Hepatocyte (in vitro differentiated cells): ENCODE data around the gene TLR9. TPM values are rescaled to one million over a fixed set of nuclear protein-coding genes. Genes with fewer than 3 reads are reported as not detected.

Experiments
- DNase-seq: peaks from one replicate; pipeline ENCODE4 v3.0.0-alpha.2; 2016; ENCODE audit warnings: low spot score
- H2AFZ ChIP-seq: fragments of 200-600 bp; sonication (generic); 2 replicates; pipeline ENCODE4 v1.6.0; 2016; ENCODE audit warnings: antibody characterized with exemption, mild to moderate bottlenecking
- H3K27ac ChIP-seq: fragments of 200-600 bp; sonication (generic); 2 replicates; pipeline ENCODE4 v1.5.1; 2016; ENCODE audit warnings: mild to moderate bottlenecking
- H3K27me3 ChIP-seq: fragments of 200-600 bp; sonication (generic); 2 replicates; pipeline ENCODE4 v1.6.1; 2016
- H3K36me3 ChIP-seq: fragments of 200-600 bp; sonication (generic); replicated peaks from 2 replicates; pipeline ENCODE4 v1.5.1; 2016; ENCODE audit warnings: low read depth; ENCODE audit not compliant: insufficient read depth
- H3K4me1 ChIP-seq: fragments of 200-600 bp; sonication (generic); 2 replicates; pipeline ENCODE4 v1.5.1; 2016; ENCODE audit warnings: mild to moderate bottlenecking, moderate library complexity; ENCODE audit not compliant: insufficient read depth
- H3K4me2 ChIP-seq: fragments of 200-600 bp; sonication (generic); 2 replicates; pipeline ENCODE4 v1.6.0; 2016
- H3K4me3 ChIP-seq: fragments of 200-600 bp; sonication (generic); 2 replicates; pipeline ENCODE4 v1.5.1; 2016; ENCODE audit warnings: mild to moderate bottlenecking
- H3K79me2 ChIP-seq: fragments of 200-600 bp; sonication (generic); 2 replicates; pipeline ENCODE4 v1.6.0; 2017; ENCODE audit warnings: mild to moderate bottlenecking
- H3K9me2 ChIP-seq: fragments of 200-600 bp; sonication (generic); replicated peaks from 2 replicates; pipeline ENCODE4 v1.6.0; 2017; ENCODE audit warnings: mild to moderate bottlenecking; ENCODE audit not compliant: insufficient read depth
- H3K9me3 ChIP-seq: fragments of 200-600 bp; sonication (generic); 2 replicates; pipeline ENCODE4 v1.5.1; 2016; ENCODE audit warnings: low read depth, mild to moderate bottlenecking
- H4K20me1 ChIP-seq: fragments of 200-600 bp; sonication (generic); 2 replicates; pipeline ENCODE4 v1.6.0; 2016; ENCODE audit warnings: mild to moderate bottlenecking; ENCODE audit not compliant: insufficient read depth, poor library complexity, severe bottlenecking
- EZH2 ChIP-seq: fragments of 200-600 bp; sonication (generic); IDR thresholded peaks from 2 replicates; pipeline ENCODE4 v1.6.1; 2016; ENCODE audit warnings: antibody characterized with exemption, mild to moderate bottlenecking, borderline replicate concordance
- EZH2phosphoT487 ChIP-seq: fragments of 200-600 bp; sonication (generic); IDR thresholded peaks from one replicate; pipeline ENCODE4 v1.6.1; 2018; ENCODE audit warnings: antibody characterized with exemption, mild to moderate bottlenecking, low read depth, moderate library complexity; ENCODE audit not compliant: unreplicated experiment, severe bottlenecking
- WGBS: methylation state at CpG from one replicate; pipeline ENCODE4 v1.1.6; 2016; ENCODE audit warnings: low lambda C conversion rate; ENCODE audit errors: missing lambda C conversion rate; 5-methylcytosine and 5-hydroxymethylcytosine counted together
- polyA plus RNA-seq: library from polyadenylated mRNA; unstranded; fragments of >200 nt; fragmentation: Nextera tagmentation; extraction: Ambion mirVana; gene quantifications from 2 replicates; pipeline ENCODE4 v1.2.1, GENCODE V29; 2016
- total RNA-seq: library from RNA; depleted of rRNA; stranded (reverse); fragments of >200 nt; gene quantifications from 2 replicates; pipeline ENCODE4 v1.2.3, GENCODE V29; 2014
- TF ChIP-seq, protein P1 (sequence below): fragments of 200-600 bp; sonication (generic); IDR thresholded peaks from 2 replicates; pipeline ENCODE4 v1.5.1; 2016; ENCODE audit warnings: antibody characterized with exemption, mild to moderate bottlenecking; ENCODE audit not compliant: poor library complexity

TLR9 gene
- total and polyA plus RNA-seq, 2 experiments from 2014 or later = not detected

DNA sequence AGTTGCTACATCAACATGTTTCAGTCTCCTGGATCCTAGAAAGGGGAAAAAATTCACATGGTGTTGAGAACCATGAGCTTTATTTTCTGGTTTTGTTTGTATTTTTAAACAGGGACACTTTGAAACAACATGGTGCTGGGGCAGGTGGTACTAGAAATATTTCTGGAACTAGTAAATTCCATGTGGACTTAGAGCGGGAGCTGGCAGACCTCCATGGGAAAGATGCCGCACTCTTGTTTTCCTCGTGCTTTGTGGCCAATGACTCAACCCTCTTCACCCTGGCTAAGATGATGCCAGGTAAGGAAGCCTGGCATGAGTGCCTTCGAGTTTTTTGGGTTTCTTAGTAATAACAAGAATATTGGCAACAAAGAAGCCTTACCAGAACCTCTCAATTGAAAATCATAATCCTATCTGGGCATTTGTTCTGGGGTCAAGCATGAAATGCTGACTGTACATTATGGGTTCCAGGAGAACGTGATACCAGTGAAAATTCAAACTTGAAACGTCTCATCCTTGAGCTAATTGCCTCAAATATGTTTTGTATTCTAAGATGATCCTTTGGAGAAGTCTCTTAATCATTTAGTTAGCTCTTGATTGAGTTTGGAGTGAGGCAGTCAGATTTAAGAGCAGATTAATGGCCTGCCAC is 19.6 kb downstream of the TLR9 start:
- Histone ChIP-seq H3K4me1 (peaks cover 10% of the 10 kb centered on the region), H3K27me3 (no peaks in the 10 kb centered on the region), H3K9me3 (no peaks in the 10 kb centered on the region), H2AFZ (no peak overlapping the region), H3K27ac (no peak overlapping the region), H3K36me3 (peaks cover 10% of the 10 kb centered on the region), H3K79me2 (peaks cover 11% of the 10 kb centered on the region), H3K4me2 (no peak overlapping the region), H3K9me2 (no peaks in the 10 kb centered on the region), H4K20me1 (no peaks in the 10 kb centered on the region), H3K4me3 (no peak overlapping the region)
- WGBS = 86% methylated on average over 6 of the region's 6 CpGs
- DNase-seq = no peak
- TF ChIP-seq, protein P1, sequence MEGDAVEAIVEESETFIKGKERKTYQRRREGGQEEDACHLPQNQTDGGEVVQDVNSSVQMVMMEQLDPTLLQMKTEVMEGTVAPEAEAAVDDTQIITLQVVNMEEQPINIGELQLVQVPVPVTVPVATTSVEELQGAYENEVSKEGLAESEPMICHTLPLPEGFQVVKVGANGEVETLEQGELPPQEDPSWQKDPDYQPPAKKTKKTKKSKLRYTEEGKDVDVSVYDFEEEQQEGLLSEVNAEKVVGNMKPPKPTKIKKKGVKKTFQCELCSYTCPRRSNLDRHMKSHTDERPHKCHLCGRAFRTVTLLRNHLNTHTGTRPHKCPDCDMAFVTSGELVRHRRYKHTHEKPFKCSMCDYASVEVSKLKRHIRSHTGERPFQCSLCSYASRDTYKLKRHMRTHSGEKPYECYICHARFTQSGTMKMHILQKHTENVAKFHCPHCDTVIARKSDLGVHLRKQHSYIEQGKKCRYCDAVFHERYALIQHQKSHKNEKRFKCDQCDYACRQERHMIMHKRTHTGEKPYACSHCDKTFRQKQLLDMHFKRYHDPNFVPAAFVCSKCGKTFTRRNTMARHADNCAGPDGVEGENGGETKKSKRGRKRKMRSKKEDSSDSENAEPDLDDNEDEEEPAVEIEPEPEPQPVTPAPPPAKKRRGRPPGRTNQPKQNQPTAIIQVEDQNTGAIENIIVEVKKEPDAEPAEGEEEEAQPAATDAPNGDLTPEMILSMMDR = no peak
- TF ChIP-seq EZH2phosphoT487 = no peak

DNA sequence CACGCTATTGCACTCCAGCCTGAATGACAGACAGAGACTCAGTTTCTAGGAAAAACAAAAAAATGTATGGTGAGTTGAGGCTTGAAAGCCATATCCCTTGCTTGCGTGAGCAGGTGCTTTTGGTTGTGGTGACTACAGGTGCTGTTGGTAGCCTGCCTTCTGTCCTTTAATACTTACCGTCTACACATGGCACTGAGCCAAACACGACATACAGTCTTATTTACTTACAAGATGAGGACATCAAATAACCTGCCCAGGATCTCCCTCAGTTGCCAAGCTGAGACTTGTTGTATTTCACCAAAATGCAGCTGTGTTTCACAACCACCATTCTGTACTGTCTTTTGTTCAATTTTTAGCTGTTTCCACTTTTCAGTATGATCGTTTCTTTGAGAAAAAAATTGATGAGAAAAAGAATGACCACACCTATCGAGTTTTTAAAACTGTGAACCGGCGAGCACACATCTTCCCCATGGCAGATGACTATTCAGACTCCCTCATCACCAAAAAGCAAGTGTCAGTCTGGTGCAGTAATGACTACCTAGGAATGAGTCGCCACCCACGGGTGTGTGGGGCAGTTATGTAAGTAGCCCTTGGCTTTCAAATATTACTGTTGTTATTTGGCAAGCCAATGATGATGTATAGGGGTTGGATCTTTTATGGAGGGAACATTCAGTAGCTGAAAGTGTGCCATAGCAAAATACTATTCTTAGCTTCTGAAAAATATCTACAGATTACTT is 20.9 kb downstream of the TLR9 start:
- DNase-seq = no peak
- WGBS = 88% methylated on average over 10 of the region's 10 CpGs
- peaks cover 6% of the 10 kb centered on the region for H3K4me1 ChIP-seq
- H3K27me3 ChIP-seq = no peaks in the 10 kb centered on the region
- H2AFZ ChIP-seq = no peak overlapping the region
- H4K20me1 ChIP-seq = no peaks in the 10 kb centered on the region
- no peak overlapping the region for H3K4me2 ChIP-seq
- TF ChIP-seq, protein P1 = no peak
- TF ChIP-seq EZH2phosphoT487 (no peak), EZH2 (no peak)
- H3K79me2 ChIP-seq = peaks cover 24% of the 10 kb centered on the region
- no peak overlapping the region for H3K4me3 ChIP-seq
- no peaks in the 10 kb centered on the region for H3K9me2 ChIP-seq
- no peaks in the 10 kb centered on the region for H3K9me3 ChIP-seq
- peaks cover 10% of the 10 kb centered on the region for H3K36me3 ChIP-seq
- no peak overlapping the region for H3K27ac ChIP-seq

DNA sequence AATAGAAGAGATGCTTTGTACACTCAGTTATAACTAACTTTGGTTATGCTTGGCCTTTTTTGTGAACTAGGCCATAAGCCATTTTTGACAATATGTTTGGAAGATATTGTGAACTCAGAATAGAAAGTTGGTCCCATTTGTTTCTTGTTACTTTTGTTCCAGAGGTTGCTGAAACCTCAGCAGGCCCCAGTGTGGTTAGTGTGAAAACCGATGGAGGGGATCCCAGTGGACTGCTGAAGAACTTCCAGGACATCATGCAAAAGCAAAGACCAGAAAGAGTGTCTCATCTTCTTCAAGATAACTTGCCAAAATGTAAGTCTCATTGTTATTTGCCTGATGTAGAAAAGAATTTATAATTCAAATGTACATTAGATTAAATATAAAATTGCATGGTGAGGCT is 21.7 kb downstream of the TLR9 start:
- Histone ChIP-seq H2AFZ (no peak overlapping the region), H3K27me3 (no peaks in the 10 kb centered on the region), H4K20me1 (no peaks in the 10 kb centered on the region), H3K36me3 (peaks cover 10% of the 10 kb centered on the region), H3K9me2 (no peaks in the 10 kb centered on the region), H3K4me3 (no peak overlapping the region), H3K9me3 (no peaks in the 10 kb centered on the region), H3K79me2 (peaks cover 32% of the 10 kb centered on the region), H3K4me1 (peaks cover 10% of the 10 kb centered on the region), H3K4me2 (no peak overlapping the region), H3K27ac (no peak overlapping the region)
- 100% methylated on average over 1 of the region's 1 CpG for WGBS
- TF ChIP-seq EZH2phosphoT487 (no peak), EZH2 (no peak)
- TF ChIP-seq, protein P1 = no peak
- no peak for DNase-seq
